Measurements from ENCODE around the gene SYT3. TPM values are rescaled to one million over a fixed set of nuclear protein-coding genes. Genes with fewer than 3 reads are reported as not detected.

Gene SYT3
- total RNA-seq, 2 donors from 2014 or later: 3.0 to 4.4 TPM

DNA sequence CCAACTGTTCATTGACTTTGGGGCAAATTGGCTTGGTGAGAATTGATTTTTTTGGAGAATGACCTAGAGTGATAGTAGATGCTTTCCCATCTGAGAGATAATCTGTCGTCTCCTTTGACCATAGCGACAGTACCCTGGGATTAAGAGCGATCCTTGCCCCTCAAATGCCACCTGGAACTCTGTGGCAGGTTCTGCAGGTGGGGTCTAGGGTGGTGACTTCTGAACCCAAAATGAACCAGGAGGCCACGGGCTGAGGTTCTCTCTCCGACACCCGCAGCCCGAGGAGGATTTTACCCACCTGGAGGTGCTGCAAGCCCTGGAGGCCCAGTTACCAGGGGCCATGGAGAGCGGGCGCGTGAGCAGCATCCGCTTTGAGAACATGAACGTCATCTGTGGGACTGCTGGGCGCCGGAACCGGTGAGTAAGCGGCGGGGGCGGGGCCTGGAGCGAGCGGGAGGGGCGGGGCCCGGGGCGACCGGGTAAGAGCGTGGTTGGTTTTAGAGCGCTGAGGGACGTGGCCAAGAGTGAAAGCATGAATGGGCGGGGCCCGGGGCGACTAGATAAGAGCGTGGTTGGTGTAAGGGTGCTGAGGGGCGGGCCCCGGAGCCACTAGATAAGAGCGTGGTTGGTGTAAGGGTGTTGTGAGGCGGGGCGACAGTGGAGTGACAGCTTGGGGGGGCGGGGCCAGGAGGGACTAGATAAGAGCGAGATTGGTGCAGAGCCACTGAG is 18.2 kb upstream of the SYT3 start:
- no peaks in the 10 kb centered on the region for H3K27me3 ChIP-seq (replicated peaks; ENCODE audit: insufficient read depth)
- H3K27ac ChIP-seq: peak overlapping the region; percentile 47
- H3K9me3 ChIP-seq: no peaks in the 10 kb centered on the region
- intact Hi-C loops (cut with DNase I): no loop called here
- WGBS: 4% methylated on average over 38 of the region's 38 CpGs
- peak overlapping the region; percentile 28 to 36 for H3K4me3 ChIP-seq
- H3K4me1 ChIP-seq (replicated peaks): no peaks in the 10 kb centered on the region
- peak; percentile 90 for DNase-seq (ENCODE audit: low spot score)
- peak; percentile 51 for TF ChIP-seq POLR2AphosphoS5 (IDR thresholded peaks at IDR 0.05)
- no peak for TF ChIP-seq POLR2A (IDR thresholded peaks at IDR 0.05)
- no peaks in the 10 kb centered on the region for H3K36me3 ChIP-seq

DNA sequence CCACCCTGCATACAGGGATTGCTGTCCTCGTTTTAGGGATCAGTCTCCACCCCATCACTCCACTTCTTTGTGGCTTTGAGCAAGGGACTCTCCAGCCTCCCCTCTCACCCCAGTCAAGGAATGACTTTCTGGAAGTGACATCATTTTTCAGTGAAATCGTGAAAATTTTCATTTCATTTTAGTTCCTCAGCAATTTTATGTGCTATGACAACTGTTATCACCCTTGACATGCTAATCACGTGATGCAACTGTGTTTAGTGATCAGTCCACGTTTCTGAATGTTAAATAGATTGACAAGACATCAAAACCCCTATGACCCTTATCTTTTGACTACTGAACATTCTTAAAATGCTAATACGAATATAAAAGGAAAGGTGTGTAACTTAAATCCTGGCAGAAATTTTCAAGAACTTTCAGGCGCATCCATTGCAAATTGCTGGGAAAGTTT is 17.6 kb upstream of the SYT3 start:
- Histone ChIP-seq H3K9me3 (no peaks in the 10 kb centered on the region), H3K4me1 (replicated peaks) (no peaks in the 10 kb centered on the region), H3K4me3 (no peak overlapping the region), H3K27ac (no peak overlapping the region), H3K27me3 (replicated peaks; ENCODE audit: insufficient read depth) (no peaks in the 10 kb centered on the region), H3K36me3 (no peaks in the 10 kb centered on the region)
- TF ChIP-seq POLR2A (IDR thresholded peaks at IDR 0.05): no peak
- no peak for TF ChIP-seq POLR2AphosphoS5 (IDR thresholded peaks at IDR 0.05)
- TF ChIP-seq, protein P1, sequence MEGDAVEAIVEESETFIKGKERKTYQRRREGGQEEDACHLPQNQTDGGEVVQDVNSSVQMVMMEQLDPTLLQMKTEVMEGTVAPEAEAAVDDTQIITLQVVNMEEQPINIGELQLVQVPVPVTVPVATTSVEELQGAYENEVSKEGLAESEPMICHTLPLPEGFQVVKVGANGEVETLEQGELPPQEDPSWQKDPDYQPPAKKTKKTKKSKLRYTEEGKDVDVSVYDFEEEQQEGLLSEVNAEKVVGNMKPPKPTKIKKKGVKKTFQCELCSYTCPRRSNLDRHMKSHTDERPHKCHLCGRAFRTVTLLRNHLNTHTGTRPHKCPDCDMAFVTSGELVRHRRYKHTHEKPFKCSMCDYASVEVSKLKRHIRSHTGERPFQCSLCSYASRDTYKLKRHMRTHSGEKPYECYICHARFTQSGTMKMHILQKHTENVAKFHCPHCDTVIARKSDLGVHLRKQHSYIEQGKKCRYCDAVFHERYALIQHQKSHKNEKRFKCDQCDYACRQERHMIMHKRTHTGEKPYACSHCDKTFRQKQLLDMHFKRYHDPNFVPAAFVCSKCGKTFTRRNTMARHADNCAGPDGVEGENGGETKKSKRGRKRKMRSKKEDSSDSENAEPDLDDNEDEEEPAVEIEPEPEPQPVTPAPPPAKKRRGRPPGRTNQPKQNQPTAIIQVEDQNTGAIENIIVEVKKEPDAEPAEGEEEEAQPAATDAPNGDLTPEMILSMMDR (IDR thresholded peaks at IDR 0.05): no peak
- WGBS: 54% methylated on average over 6 of the region's 6 CpGs
- DNase-seq (ENCODE audit: low spot score): no peak
- intact Hi-C loops (cut with DNase I): no loop called here

DNA sequence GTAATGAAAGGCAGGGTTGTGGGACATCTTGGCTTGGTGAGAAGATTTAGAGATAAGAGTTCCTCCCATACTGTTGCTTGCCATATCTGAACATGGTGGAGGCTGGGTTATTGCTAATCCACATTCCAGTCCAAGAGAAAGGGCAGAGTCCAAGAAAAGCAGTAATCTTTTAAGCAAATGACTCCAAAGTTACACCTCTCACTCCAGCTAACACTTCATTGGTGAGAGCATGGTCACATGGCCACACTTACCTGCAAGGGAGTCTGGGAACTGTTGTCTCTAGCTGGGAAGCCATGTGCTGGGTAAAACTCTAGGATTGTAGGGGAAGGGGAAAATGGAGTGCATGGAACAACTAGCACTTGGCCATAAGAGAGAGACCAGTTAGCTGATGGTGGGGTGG is 15.2 kb upstream of the SYT3 start:
- no peaks in the 10 kb centered on the region for H3K9me3 ChIP-seq
- no peak overlapping the region for H3K27ac ChIP-seq
- intact Hi-C loops (cut with DNase I): no loop called here
- H3K4me1 ChIP-seq (replicated peaks): no peaks in the 10 kb centered on the region
- H3K4me3 ChIP-seq: no peak overlapping the region
- no peak for TF ChIP-seq POLR2A (IDR thresholded peaks at IDR 0.05)
- TF ChIP-seq, protein P1 (IDR thresholded peaks at IDR 0.05): no peak
- no peak for TF ChIP-seq POLR2AphosphoS5 (IDR thresholded peaks at IDR 0.05)
- no peak for DNase-seq (ENCODE audit: low spot score)
- H3K27me3 ChIP-seq (replicated peaks; ENCODE audit: insufficient read depth): no peaks in the 10 kb centered on the region
- no peaks in the 10 kb centered on the region for H3K36me3 ChIP-seq

DNA sequence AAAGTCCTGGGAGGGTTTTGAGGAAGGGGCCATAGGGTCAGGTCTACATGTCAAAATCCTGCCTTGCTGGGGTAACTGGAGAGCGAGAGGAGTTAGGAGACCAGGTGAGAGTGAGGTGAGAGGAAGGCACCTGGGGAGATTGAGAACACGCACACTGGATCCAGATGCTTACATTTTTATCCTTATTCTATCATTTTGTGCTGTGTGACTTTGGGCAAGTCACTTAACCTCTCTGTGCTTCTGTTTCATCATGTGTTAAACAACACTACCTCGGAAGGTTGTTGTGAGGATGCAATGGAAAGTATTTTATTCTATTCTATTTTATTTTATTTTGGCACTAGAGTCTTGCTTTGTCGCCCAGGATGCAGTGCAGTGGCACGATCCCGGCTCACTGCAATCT is 13.0 kb upstream of the SYT3 start:
- H3K27me3 ChIP-seq (replicated peaks; ENCODE audit: insufficient read depth): no peaks in the 10 kb centered on the region
- no peak overlapping the region for H3K27ac ChIP-seq
- intact Hi-C loops (cut with DNase I): no loop called here
- TF ChIP-seq POLR2AphosphoS5 (IDR thresholded peaks at IDR 0.05) (no peak), POLR2A (IDR thresholded peaks at IDR 0.05) (no peak)
- TF ChIP-seq, protein P1 (IDR thresholded peaks at IDR 0.05): no peak
- H3K36me3 ChIP-seq: no peaks in the 10 kb centered on the region
- H3K4me1 ChIP-seq (replicated peaks): no peaks in the 10 kb centered on the region
- H3K9me3 ChIP-seq: no peaks in the 10 kb centered on the region
- 91% methylated on average over 6 of the region's 6 CpGs for WGBS
- no peak for DNase-seq (ENCODE audit: low spot score)
- no peak overlapping the region for H3K4me3 ChIP-seq

DNA sequence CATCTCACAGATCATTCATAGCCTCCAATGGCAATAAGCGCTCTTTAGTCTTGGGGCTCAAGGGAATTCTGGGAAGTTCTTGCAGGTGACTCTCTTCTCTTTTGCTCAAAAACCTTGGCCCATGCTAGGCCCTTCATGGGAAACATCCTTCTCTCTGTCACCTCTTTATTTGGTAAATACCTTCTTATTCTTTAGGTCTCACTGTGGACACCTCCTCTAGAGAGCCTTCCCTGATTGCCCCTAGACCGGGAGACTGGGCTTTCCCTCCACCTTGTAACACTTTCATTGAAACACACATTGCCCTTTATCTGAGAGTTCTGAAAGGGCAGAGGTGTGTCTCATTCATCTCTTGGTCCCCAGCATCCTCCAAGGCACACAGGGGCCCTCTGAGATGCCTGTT is 11.5 kb upstream of the SYT3 start:
- intact Hi-C loops (cut with DNase I): no loop called here
- DNase-seq (ENCODE audit: low spot score): no peak
- no peaks in the 10 kb centered on the region for H3K9me3 ChIP-seq
- WGBS: 81% methylated on average over 2 of the region's 2 CpGs
- no peaks in the 10 kb centered on the region for H3K4me1 ChIP-seq (replicated peaks)
- no peak overlapping the region for H3K4me3 ChIP-seq
- no peak overlapping the region for H3K27ac ChIP-seq
- H3K27me3 ChIP-seq (replicated peaks; ENCODE audit: insufficient read depth): no peaks in the 10 kb centered on the region
- H3K36me3 ChIP-seq: no peaks in the 10 kb centered on the region
- TF ChIP-seq POLR2A (IDR thresholded peaks at IDR 0.05): no peak
- TF ChIP-seq, protein P1 (IDR thresholded peaks at IDR 0.05): no peak
- TF ChIP-seq POLR2AphosphoS5 (IDR thresholded peaks at IDR 0.05): no peak
